CD4-positive, alpha-beta T cell treated with Interferon gamma for 1 hour (primary cell): ENCODE data around the gene CD19.

ENCODE experiments used
- DNase-seq: peaks from one replicate; pipeline ENCODE4 v3.0.0-alpha.2; 2020

The CD19 gene

DNA sequence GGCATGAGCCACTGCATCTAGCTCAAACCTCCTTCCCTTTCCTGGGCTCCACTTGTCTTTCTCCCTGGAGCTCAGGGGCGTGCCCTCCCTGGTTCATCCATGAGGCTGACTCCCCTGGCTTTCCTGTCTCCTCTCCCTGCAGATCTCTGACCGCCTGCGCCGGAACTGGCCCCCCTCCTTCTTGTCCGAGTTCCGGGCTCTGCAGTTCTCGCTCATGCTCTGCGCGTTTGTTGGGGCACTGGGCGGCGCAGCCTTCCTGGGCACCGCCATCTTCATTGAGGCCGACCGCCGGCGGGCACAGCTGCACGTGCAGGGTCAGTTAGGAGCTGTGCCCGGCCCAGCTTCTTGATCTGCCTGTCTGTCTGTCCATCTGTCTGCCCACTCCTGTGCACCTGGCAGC lies 51.9 kb downstream of the CD19 start:
- DNase-seq: no peak

DNA sequence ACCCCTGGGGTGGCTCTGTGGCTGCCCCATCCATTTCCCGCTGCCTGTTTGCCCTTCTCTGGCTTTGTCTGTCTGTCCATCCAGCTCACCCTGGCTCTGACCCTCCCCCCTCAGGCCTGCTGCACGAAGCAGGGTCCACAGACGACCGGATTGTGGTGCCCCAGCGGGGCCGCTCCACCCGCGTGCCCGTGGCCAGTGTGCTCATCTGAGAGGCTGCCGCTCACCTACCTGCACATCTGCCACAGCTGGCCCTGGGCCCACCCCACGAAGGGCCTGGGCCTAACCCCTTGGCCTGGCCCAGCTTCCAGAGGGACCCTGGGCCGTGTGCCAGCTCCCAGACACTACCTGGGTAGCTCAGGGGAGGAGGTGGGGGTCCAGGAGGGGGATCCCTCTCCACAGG lies 52.3 kb downstream of the CD19 start:
- no peak for DNase-seq

DNA sequence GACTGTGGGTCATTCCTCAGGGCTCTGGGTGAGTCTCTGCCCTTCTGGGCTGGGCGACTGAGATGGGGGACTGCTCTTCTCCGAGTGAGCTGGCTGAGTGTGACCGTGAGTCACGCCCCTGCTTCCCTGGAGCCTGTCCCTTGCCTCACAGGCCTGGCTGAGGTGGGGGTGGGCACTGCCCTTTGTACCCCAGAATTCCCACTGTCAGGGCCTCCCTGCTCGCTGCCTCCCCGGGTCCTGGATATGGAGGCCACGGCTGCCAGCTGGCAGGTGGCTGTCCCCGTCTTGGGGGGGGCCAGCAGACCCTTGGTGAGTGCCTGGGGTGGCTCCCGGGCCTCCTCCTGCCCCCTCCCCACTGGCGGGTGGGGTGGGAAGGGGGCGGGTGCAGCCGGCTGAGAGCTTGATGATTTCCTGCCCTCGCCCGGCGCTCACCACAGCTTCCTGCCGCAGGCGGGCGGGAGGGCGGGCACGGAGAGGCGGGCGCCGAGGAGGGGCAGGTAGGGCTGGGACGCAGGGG lies 52.9 kb downstream of the CD19 start, which contains the start of gene LAT:
Gene LAT, plus strand, starts transcription at position 434 of the 517 bp plus-strand sequence. CDS start 366 bp downstream, outside the sequence.
- peak; percentile 72 for DNase-seq

DNA sequence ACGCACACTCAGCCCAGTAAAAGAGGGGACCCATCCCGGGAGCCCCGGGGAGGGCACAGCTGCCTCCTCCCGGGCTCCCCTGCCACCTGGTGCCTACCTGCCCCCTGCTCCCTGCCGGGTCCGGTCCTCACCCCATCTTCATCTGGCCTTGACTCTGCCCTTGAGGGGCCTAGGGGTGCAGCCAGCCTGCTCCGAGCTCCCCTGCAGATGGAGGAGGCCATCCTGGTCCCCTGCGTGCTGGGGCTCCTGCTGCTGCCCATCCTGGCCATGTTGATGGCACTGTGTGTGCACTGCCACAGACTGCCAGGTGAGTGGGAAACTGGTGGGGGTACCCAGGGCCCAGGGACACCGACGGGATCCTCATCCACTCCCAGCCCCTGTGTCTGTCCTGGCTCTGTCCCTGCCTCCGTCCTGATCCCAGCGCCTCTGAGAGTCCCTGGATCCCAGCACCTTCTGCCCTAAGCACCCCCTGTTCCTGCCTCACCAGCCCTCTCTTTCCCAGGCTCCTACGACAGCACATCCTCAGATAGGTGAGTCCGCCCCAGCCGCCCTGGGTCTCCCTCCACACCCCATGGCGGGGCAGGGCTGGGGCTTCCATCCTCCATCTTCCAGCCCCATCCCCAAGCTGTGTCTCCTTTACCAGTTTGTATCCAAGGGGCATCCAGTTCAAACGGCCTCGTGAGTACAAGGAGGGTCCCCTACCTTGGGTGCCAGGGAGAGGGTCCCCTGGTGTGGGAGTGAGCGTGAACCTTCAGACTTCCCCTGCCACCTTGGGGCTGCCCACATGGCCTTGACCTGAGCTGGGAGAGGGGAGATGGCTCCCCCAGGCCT lies 53.7 kb downstream of the CD19 start:
- DNase-seq: no peak

DNA sequence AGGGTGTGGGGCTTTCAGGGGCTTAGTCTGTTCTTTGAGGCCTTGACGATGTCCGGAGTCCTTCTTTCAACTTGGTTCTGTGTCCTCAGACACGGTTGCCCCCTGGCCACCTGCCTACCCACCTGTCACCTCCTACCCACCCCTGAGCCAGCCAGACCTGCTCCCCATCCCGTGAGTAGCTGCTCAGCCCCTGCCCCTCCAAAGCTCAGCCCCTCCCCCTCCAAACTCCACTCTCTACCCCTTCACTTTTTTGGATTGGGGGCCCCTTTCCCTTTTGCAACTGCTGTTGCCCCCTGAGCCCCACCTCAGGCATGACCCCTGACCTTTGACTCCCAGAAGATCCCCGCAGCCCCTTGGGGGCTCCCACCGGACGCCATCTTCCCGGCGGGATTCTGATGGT lies 54.3 kb downstream of the CD19 start:
- no peak for DNase-seq

DNA sequence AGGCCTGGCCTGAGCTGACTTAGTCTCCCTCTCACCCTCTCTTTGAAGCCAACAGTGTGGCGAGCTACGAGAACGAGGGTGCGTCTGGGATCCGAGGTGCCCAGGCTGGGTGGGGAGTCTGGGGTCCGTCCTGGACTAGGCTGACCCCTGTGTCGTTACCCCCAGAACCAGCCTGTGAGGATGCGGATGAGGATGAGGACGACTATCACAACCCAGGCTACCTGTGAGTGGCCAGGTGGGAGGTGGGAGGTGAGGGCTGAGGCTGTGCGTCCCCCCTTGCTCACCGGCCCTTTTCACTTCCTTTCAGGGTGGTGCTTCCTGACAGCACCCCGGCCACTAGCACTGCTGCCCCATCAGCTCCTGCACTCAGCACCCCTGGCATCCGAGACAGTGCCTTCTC lies 54.7 kb downstream of the CD19 start:
- DNase-seq: no peak

DNA sequence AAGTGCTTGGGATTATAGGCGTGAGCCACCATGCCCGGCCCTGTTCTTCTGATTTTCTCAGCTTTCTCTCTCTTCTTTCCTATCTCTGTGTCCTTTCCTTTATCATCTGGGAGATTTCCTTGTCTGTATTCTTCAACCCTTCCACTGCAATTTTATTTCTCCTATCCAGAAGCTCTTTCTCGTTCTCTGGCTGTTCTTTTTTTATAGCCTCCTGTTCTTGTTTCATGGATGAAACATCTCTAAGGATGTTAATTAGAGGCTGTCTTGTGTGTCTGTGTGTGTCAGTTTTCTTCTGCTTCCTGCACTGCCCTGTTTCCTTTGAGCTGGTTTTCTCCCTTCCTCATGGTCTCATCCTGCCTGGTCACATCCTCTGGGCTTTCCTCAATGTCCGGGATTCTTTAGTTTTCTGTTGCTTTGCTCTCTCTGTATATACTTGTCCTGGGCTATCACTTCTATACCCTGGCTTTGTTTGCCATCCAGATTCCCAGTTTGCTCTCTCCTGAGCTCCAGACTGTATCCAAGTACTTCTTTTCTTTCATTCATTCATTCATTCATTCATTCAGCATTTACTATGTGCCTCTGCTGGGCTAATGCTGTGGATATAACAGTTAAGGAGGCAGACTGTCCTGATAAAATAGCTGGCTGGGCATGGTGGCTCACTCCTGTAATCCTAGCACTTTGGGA lies 55.5 kb downstream of the CD19 start:
- no peak for DNase-seq
